MM.1S (cell line): ENCODE results near the gene ASF1A.

ENCODE experiments used
- DNase-seq: peaks from one replicate; pipeline ENCODE4 v3.0.0-alpha.2; 2015
- H2AFZ ChIP-seq: fragments of 300-600 bp; sonication (generic); 2 replicates; pipeline ENCODE4 v1.6.0; 2016; ENCODE audit warnings: antibody characterized with exemption, low read length
- H3F3A ChIP-seq: fragments of 300-600 bp; sonication (generic); 2 replicates; pipeline ENCODE4 v1.6.1; 2016; ENCODE audit warnings: mild to moderate bottlenecking, antibody characterized with exemption, low read length, moderate library complexity, mixed read lengths; ENCODE audit not compliant: insufficient read depth
- H3K27ac ChIP-seq: fragments of 300-600 bp; sonication (generic); 2 replicates; pipeline ENCODE4 v1.5.1; 2016; ENCODE audit warnings: mild to moderate bottlenecking, low read length
- H3K27me3 ChIP-seq: fragments of 300-600 bp; sonication (generic); replicated peaks from 2 replicates; pipeline ENCODE4 v1.6.0; 2016; ENCODE audit warnings: low read length; ENCODE audit not compliant: insufficient read depth
- H3K36me3 ChIP-seq: fragments of 300-600 bp; sonication (generic); replicated peaks from 2 replicates; pipeline ENCODE4 v1.6.1; 2016; ENCODE audit warnings: mild to moderate bottlenecking, low read length, mixed read lengths; ENCODE audit not compliant: insufficient read depth
- H3K4me1 ChIP-seq: fragments of 300-600 bp; sonication (generic); 2 replicates; pipeline ENCODE4 v1.6.1; 2016; ENCODE audit warnings: low read length, mixed read lengths
- H3K4me2 ChIP-seq: fragments of 300-600 bp; sonication (generic); 2 replicates; pipeline ENCODE4 v1.6.0; 2016; ENCODE audit warnings: low read depth, low read length
- H3K4me3 ChIP-seq: fragments of 300-600 bp; sonication (generic); 2 replicates; pipeline ENCODE4 v1.5.1; 2016; ENCODE audit warnings: low read length, mixed read lengths
- H3K79me2 ChIP-seq: fragments of 300-600 bp; sonication (generic); 2 replicates; pipeline ENCODE4 v1.6.1; 2016; ENCODE audit warnings: mixed run types, low read length, mixed read lengths
- H3K9ac ChIP-seq: fragments of 300-600 bp; sonication (generic); 2 replicates; pipeline ENCODE4 v1.6.1; 2016; ENCODE audit warnings: low read length, mixed read lengths
- H3K9me2 ChIP-seq: fragments of 300-600 bp; sonication (generic); replicated peaks from 2 replicates; pipeline ENCODE4 v1.6.1; 2016; ENCODE audit warnings: mild to moderate bottlenecking, low read length, mixed read lengths; ENCODE audit not compliant: insufficient read depth
- H3K9me3 ChIP-seq: fragments of 300-600 bp; sonication (generic); replicated peaks from 2 replicates; pipeline ENCODE4 v1.6.1; 2016; ENCODE audit warnings: mild to moderate bottlenecking, low read length, mixed read lengths; ENCODE audit not compliant: insufficient read depth
- H4K20me1 ChIP-seq: fragments of 300-600 bp; sonication (generic); 2 replicates; pipeline ENCODE4 v1.6.1; 2016; ENCODE audit warnings: mild to moderate bottlenecking, low read length, moderate library complexity, mixed read lengths; ENCODE audit not compliant: insufficient read depth
- CTCF ChIP-seq: fragments of 300-600 bp; sonication (generic); IDR thresholded peaks from 2 replicates; pipeline ENCODE4 v1.5.1; 2016; ENCODE audit warnings: antibody characterized with exemption, low read length, mixed read lengths
- EZH2 ChIP-seq: fragments of 300-600 bp; sonication (generic); optimal IDR thresholded peaks from 2 replicates; pipeline ENCODE3; 2017; ENCODE audit warnings: low read depth, mild to moderate bottlenecking, antibody characterized with exemption, low read length, mixed read lengths
- EZH2phosphoT487 ChIP-seq: fragments of 300-600 bp; sonication (generic); IDR thresholded peaks from 2 replicates; pipeline ENCODE4 v1.6.1; 2018; ENCODE audit warnings: antibody characterized with exemption, low read length

ASF1A gene

GRCh38 chr6:118921084-118921483 is 27.1 kb downstream of the ASF1A start:
- Histone ChIP-seq H3K4me1 (no peaks in the 10 kb centered on the region), H3K36me3 (peaks cover 9% of the 10 kb centered on the region; the same call in 1 of the 2 replicates), H3F3A (no peaks in the 10 kb centered on the region)

DNA sequence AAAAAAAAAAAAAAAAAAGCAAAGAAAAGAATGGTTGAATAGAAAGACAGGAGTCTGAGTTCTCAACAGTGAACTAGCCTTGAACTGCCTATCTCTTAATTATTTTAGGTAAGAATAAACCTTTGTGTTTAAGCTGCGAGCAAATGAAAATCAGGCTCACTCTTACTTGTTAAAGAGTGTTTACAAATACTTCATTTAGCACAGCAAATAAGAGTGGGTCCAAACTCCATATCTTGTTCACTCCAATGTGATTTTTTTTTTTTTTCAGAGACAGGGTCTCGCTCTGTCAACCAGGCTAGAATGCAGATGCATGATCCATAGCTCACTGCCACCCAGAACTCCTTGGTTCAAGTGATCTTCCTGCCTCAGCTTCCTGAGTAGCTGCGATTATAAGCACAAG is 29.1 kb downstream of the ASF1A start:
- H3F3A ChIP-seq, result no peaks in the 10 kb centered on the region
- H3K9ac ChIP-seq, result no peak overlapping the region
- no peak for DNase-seq
- peaks cover 5% of the 10 kb centered on the region; the same call in 1 of the 2 replicates for H3K36me3 ChIP-seq
- H3K4me1 ChIP-seq, result no peaks in the 10 kb centered on the region
- H4K20me1 ChIP-seq, result no peaks in the 10 kb centered on the region
- TF ChIP-seq EZH2phosphoT487 (no peak), CTCF (no peak), EZH2 (no peak)
- H3K9me2 ChIP-seq, result no peaks in the 10 kb centered on the region
- H3K27me3 ChIP-seq, result no peaks in the 10 kb centered on the region
- H3K4me3 ChIP-seq, result no peak overlapping the region
- H2AFZ ChIP-seq, result no peak overlapping the region
- no peaks in the 10 kb centered on the region for H3K9me3 ChIP-seq
- H3K4me2 ChIP-seq, result no peak overlapping the region
- no peaks in the 10 kb centered on the region for H3K79me2 ChIP-seq
- H3K27ac ChIP-seq, result no peak overlapping the region

More at GRCh38 chr6:118921084-118921483, 27.1 kb downstream of the ASF1A start:
- H3K4me2 ChIP-seq, result no peak overlapping the region
- no peak overlapping the region for H2AFZ ChIP-seq
- no peak overlapping the region for H3K9ac ChIP-seq
- no peak overlapping the region for H3K4me3 ChIP-seq
- H3K9me3 ChIP-seq, result no peaks in the 10 kb centered on the region
- H3K27ac ChIP-seq, result no peak overlapping the region
- no peaks in the 10 kb centered on the region for H3K9me2 ChIP-seq
- no peaks in the 10 kb centered on the region for H3K27me3 ChIP-seq
- TF ChIP-seq CTCF, result no peak
- no peak for TF ChIP-seq EZH2phosphoT487
- no peak for TF ChIP-seq EZH2
- DNase-seq, result no peak
- no peaks in the 10 kb centered on the region for H3K79me2 ChIP-seq
- no peaks in the 10 kb centered on the region for H4K20me1 ChIP-seq

DNA sequence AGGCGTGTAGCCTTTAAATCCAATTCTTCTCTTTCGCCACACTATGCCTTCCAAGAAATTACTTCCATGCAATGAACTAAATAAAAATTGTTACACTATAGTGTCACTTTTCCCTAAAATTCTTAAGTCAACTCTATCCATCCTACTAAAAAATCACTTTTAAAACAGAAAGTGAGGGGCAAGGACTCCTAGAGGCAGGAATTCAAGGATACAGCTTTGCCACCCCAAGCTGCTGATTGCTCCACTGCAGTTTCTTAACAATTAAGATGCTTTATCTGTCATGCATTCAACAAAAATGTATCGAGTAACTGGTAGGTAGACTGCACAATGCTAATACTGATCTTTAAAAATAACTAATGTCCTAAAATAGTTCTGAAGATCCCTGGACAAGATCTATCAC is 36.7 kb downstream of the ASF1A start:
- H3K9me3 ChIP-seq, result no peaks in the 10 kb centered on the region
- DNase-seq, result no peak
- H3K36me3 ChIP-seq, result peaks cover 3% of the 10 kb centered on the region; the same call in 1 of the 2 replicates
- no peak overlapping the region for H3K4me2 ChIP-seq
- no peak overlapping the region for H3K4me3 ChIP-seq
- no peaks in the 10 kb centered on the region for H3K9me2 ChIP-seq
- peaks cover 3% of the 10 kb centered on the region; the same call in 1 of the 2 replicates for H3K4me1 ChIP-seq
- peaks cover 8% of the 10 kb centered on the region; the same call in 1 of the 2 replicates for H3K79me2 ChIP-seq
- no peak overlapping the region for H3K27ac ChIP-seq
- H2AFZ ChIP-seq, result no peak overlapping the region
- H3K27me3 ChIP-seq, result no peaks in the 10 kb centered on the region
- TF ChIP-seq EZH2, result no peak
- no peak for TF ChIP-seq EZH2phosphoT487
- TF ChIP-seq CTCF, result no peak
- peaks cover 9% of the 10 kb centered on the region for H3F3A ChIP-seq
- no peaks in the 10 kb centered on the region for H4K20me1 ChIP-seq
- no peak overlapping the region for H3K9ac ChIP-seq
